A549 (cell line): ENCODE results near the gene ZNF618. TPM values are rescaled to one million over a fixed set of nuclear protein-coding genes. Genes with fewer than 3 reads are reported as not detected.

ENCODE experiments used
- ATAC-seq, 2 experiments: fragments of 200-7000 bp in 1 of 2; fragments of >200 bp in 1 of 2; cut with Nextera tagmentation in 1 of 2; cut with Tn5 transposase in 1 of 2; 3 replicates each; pipeline versions ENCODE4 v1.8.0 to v1.9.1; 2018 to 2020; ENCODE audit warnings: mild to moderate bottlenecking in 1 of 2, moderate library complexity in 1 of 2
- CTCF ChIA-PET: fragments of 300-600 bp; sonication (Branson Sonifier 250); formaldehyde crosslinking; extraction: SDS; loops from one replicate; lab custom pipeline; 2021; ENCODE audit warnings: antibody characterized with exemption, inconsistent platforms; lab: Yijun Ruan, JAX
- POLR2A ChIA-PET: fragments of 350-600 bp; formaldehyde crosslinking; extraction: SDS; loops from one replicate; lab custom pipeline; 2021; ENCODE audit warnings: antibody characterized with exemption, inconsistent platforms; lab: Yijun Ruan, JAX
- DNase-seq, 2 experiments: peaks; one replicate each; pipeline versions ENCODE4 v3.0.0 to v3.0.0-alpha.2; 2011 to 2016; ENCODE audit warnings: low read depth in 1 of 2, low spot score in 1 of 2
- FAIRE-seq: peaks from 2 replicates; lab custom pipeline; 2011; peaks lifted over from hg19 to GRCh38; lab: Jason Lieb, UNC
- H3K27ac ChIP-seq, 2 experiments: fragments of >200 bp; sonication (Bioruptor Twin); formaldehyde crosslinking; 3 replicates each; pipeline ENCODE4 v1.5.1; 2016 to 2017
- H3K4me1 ChIP-seq: fragments of >200 bp; sonication (Bioruptor Twin); formaldehyde crosslinking; 3 replicates; pipeline ENCODE4 v1.6.1; 2016
- H3K4me2 ChIP-seq: fragments of >200 bp; sonication (Bioruptor Twin); formaldehyde crosslinking; 3 replicates; pipeline ENCODE4 v1.6.1; 2016
- H3K4me3 ChIP-seq: fragments of >200 bp; sonication (Bioruptor Twin); formaldehyde crosslinking; 3 replicates; pipeline ENCODE4 v1.5.1; 2016
- H3K9me3 ChIP-seq: fragments of >200 bp; sonication (Bioruptor Twin); formaldehyde crosslinking; 3 replicates; pipeline ENCODE4 v1.6.1; 2016
- ATOH8 ChIP-seq: fragments of 250-450 bp; sonication (Bioruptor Pico); IDR thresholded peaks from 2 replicates; pipeline ENCODE4 v1.5.0; 2020; ENCODE audit warnings: low read depth, mild to moderate bottlenecking, moderate library complexity
- BHLHE40 ChIP-seq: IDR thresholded peaks from 2 replicates; pipeline ENCODE4 v1.6.1; 2012; ENCODE audit warnings: low read depth, low read length, inconsistent platforms
- CBX2 ChIP-seq: fragments of 200-600 bp; sonication (generic); IDR thresholded peaks from 2 replicates; pipeline ENCODE4 v1.6.1; 2016; ENCODE audit warnings: low read depth, mild to moderate bottlenecking, borderline replicate concordance
- CEBPB ChIP-seq, 2 experiments: fragments of >200 bp in 1 of 2; sonication (Bioruptor Twin) in 1 of 2; formaldehyde crosslinking in 1 of 2; IDR thresholded peaks; 2 replicates each; pipeline ENCODE4 v1.6.1; 2012 to 2016
- CHD4 ChIP-seq: fragments of 200-600 bp; sonication (generic); IDR thresholded peaks from 2 replicates; pipeline ENCODE4 v1.6.1; 2016; ENCODE audit warnings: antibody characterized with exemption, mild to moderate bottlenecking, borderline replicate concordance
- ELK1 ChIP-seq: fragments of 150-350 bp; IDR thresholded peaks from 2 replicates; pipeline ENCODE4 v1.6.1; 2014; ENCODE audit warnings: low read depth, mild to moderate bottlenecking, low read length
- ESRRA ChIP-seq: fragments of 150-350 bp; IDR thresholded peaks from 2 replicates; pipeline ENCODE4 v1.6.1; 2014; ENCODE audit warnings: mild to moderate bottlenecking, low read length, borderline replicate concordance
- FOSB ChIP-seq: fragments of 250-450 bp; sonication (Bioruptor Pico); IDR thresholded peaks from 2 replicates; pipeline ENCODE4 v1.5.0; 2020; ENCODE audit warnings: mild to moderate bottlenecking, moderate library complexity
- FOXS1 ChIP-seq: fragments of 250-450 bp; sonication (Bioruptor Pico); IDR thresholded peaks from 2 replicates; pipeline ENCODE4 v1.5.0; 2020; ENCODE audit warnings: mild to moderate bottlenecking, moderate library complexity
- HDAC2 ChIP-seq: fragments of 200-600 bp; sonication (generic); IDR thresholded peaks from 2 replicates; pipeline ENCODE4 v1.6.1; 2016
- HMGXB4 ChIP-seq: fragments of 250-450 bp; sonication (Bioruptor Pico); IDR thresholded peaks from 2 replicates; pipeline ENCODE4 v1.5.0; 2021; ENCODE audit warnings: mild to moderate bottlenecking, moderate library complexity, borderline replicate concordance
- HOXA7 ChIP-seq: fragments of 250-450 bp; sonication (Bioruptor Pico); IDR thresholded peaks from 2 replicates; pipeline ENCODE4 v1.5.0; 2020; ENCODE audit warnings: mild to moderate bottlenecking, moderate library complexity
- JUN ChIP-seq, 2 experiments: fragments of >200 bp; sonication (Bioruptor Twin); formaldehyde crosslinking; IDR thresholded peaks; 2 replicates in 1 of 2; 3 replicates in 1 of 2; pipeline ENCODE4 v1.6.1; 2016 to 2017
- JUNB ChIP-seq: fragments of >200 bp; sonication (Bioruptor Twin); formaldehyde crosslinking; IDR thresholded peaks from 2 replicates; pipeline ENCODE4 v1.6.1; 2016
- MAX ChIP-seq: IDR thresholded peaks from 2 replicates; pipeline ENCODE4 v1.6.1; 2012
- MYC ChIP-seq: IDR thresholded peaks from 2 replicates; pipeline ENCODE4 v1.6.1; 2012; ENCODE audit warnings: mild to moderate bottlenecking, inconsistent platforms, low read length, improper control_type of control experiment, borderline replicate concordance
- NFE2L2 ChIP-seq: fragments of 150-350 bp; conservative IDR thresholded peaks from 2 replicates; pipeline ENCODE4 v1.6.1; 2014; ENCODE audit warnings: low read length
- PHF8 ChIP-seq: fragments of 200-600 bp; sonication (generic); IDR thresholded peaks from 2 replicates; pipeline ENCODE4 v1.6.1; 2016; ENCODE audit warnings: low read depth, mild to moderate bottlenecking, antibody characterized with exemption, moderate library complexity, borderline replicate concordance
- POLR2A ChIP-seq: IDR thresholded peaks from 2 replicates; pipeline ENCODE4 v1.6.1; 2012; ENCODE audit warnings: mild to moderate bottlenecking, low read length
- RCOR1 ChIP-seq: fragments of 150-350 bp; IDR thresholded peaks from 2 replicates; pipeline ENCODE4 v1.6.1; 2014; ENCODE audit warnings: antibody characterized with exemption, low read length, low read depth
- REST ChIP-seq: fragments of 200-600 bp; sonication (generic); IDR thresholded peaks from 2 replicates; pipeline ENCODE4 v1.6.1; 2016; ENCODE audit warnings: antibody characterized with exemption, mild to moderate bottlenecking, moderate library complexity
- USF2 ChIP-seq: fragments of 450-650 bp; IDR thresholded peaks from 2 replicates; pipeline ENCODE4 v1.6.1; 2014; ENCODE audit warnings: antibody characterized with exemption
- ZC3H11A ChIP-seq: fragments of 450-650 bp; IDR thresholded peaks from 2 replicates; pipeline ENCODE4 v1.6.1; 2014; ENCODE audit warnings: antibody characterized with exemption, mild to moderate bottlenecking
- ZNF302 ChIP-seq: fragments of 250-450 bp; sonication (Bioruptor Pico); IDR thresholded peaks from 2 replicates; pipeline ENCODE4 v1.9.0; 2021; ENCODE audit warnings: inconsistent platforms, mild to moderate bottlenecking, moderate library complexity
- WGBS: methylation state at CpG from one replicate; pipeline ENCODE4 v1.1.6; 2017; ENCODE audit errors: missing lambda C conversion rate; 5-methylcytosine and 5-hydroxymethylcytosine counted together
- polyA plus RNA-seq, 4 experiments: library from polyadenylated mRNA; depleted of rRNA in 3 of 4; stranded (reverse); fragments of >200 nt; fragmentation: RNase III in 1 of 4; extraction: RNeasy Plus Mini Kit Qiagen cat#74134 plus additional on column Dnase treatment in 1 of 4; gene quantifications; 2 replicates in 3 of 4; 3 replicates in 1 of 4; pipeline ENCODE4 v1.2.3, GENCODE V29; 2011 to 2017

Gene ZNF618
- polyA plus RNA-seq, 2 of the 4 experiments (the other 2 are of a cell fraction) = 9.0 to 10.0 TPM

DNA sequence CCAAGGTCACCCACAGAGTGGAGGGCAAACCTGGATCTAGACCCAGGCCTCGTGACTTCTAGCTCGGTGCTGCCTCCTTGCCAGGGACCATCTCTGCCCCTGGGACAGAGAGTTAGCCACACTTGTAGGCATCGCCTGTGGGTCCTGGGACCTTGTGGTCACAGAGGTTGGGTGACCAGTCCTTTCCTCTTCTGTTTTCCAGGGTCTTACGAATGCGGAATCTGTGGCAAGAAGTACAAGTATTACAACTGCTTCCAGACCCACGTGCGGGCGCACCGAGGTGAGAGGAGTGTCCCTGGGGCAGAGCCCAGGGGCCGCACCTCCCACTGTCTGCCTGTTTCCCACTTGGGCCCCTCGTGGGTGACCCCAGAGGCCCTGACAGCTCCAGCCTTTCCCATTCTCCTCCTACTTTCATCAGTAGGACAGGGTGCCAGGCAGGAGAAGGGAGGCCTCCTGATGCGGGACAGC lies 125.7 kb downstream of the ZNF618 start:
- H3K4me2 ChIP-seq = no peak overlapping the region
- FAIRE-seq = no peak
- TF ChIP-seq ATOH8 (CRISPR knock-in tag) (no peak), PHF8 (no peak), HOXA7 (CRISPR knock-in tag) (no peak), REST (no peak), ZC3H11A (no peak), NFE2L2 (no peak), BHLHE40 (no peak), USF2 (no peak)
- H3K27ac ChIP-seq = no peak overlapping the region
- no peak overlapping the region for H3K4me3 ChIP-seq
- no peak for ATAC-seq
- H3K9me3 ChIP-seq = no peaks in the 10 kb centered on the region
- CTCF ChIA-PET = interaction anchor here (1.1 kb wide), 1 partner anchor 81 kb away, joined by 3 read pairs; no protein-coding TSS in a partner anchor
- no peaks in the 10 kb centered on the region for H3K4me1 ChIP-seq
- POLR2A ChIA-PET = no interaction called here
- no peak for DNase-seq
- 96% methylated on average over 11 of the region's 12 CpGs for WGBS

DNA sequence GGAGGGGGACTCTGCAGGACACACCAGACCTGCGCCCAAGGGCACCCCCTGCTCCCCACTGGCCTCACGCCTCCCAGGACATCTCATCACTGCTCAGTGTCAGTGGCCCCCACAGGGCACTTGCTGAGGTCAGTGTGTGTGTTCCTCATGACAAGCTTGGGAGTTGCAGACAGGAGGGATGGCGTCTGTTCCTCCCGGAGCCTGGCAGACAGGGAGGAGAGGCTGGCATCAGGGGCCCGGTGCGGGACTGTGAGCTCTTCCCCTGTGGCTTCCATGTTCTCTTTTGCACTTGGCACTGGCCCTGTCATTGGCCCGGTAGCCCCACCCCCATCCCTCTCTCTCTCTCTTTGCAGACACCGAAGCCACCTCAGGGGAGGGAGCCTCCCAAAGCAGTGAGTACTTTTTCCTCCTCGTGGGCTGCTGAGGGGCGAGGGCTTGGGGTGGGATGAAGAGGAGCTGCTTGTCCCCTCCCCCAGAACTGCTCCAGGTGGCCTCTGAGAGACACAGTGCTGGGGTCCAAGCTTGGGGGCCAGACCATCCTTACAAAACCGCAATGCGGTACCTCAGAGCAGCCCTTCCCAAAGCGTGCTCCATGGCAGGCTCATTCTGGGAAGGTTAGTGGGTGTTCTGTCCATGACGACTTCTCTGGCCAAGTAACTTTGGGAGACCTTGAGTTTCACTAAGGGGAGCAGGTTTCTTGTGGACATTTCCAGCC lies 126.3 kb downstream of the ZNF618 start:
- Histone ChIP-seq H3K4me2 (no peak overlapping the region), H3K27ac (no peak overlapping the region), H3K9me3 (no peaks in the 10 kb centered on the region), H3K4me3 (no peak overlapping the region), H3K4me1 (no peaks in the 10 kb centered on the region)
- POLR2A ChIA-PET = no interaction called here
- CTCF ChIA-PET = interaction anchor here (0.7 to 1.1 kb wide), 2 partner anchors 80 kb away, joined by 3 read pairs; no protein-coding TSS in a partner anchor
- ATAC-seq (no peak), FAIRE-seq (no peak), DNase-seq (no peak)
- WGBS = 92% methylated on average over 11 of the region's 14 CpGs
- no peak for TF ChIP-seq HDAC2
- no peak for TF ChIP-seq REST
- TF ChIP-seq ZNF302 (CRISPR knock-in tag) = no peak
- TF ChIP-seq JUNB = no peak
- TF ChIP-seq CBX2 = no peak
- TF ChIP-seq RCOR1 = no peak
- no peak for TF ChIP-seq MYC
- TF ChIP-seq CEBPB (IDR thresholded peaks at IDR 0.05) = no peak
- TF ChIP-seq CHD4 = no peak
- TF ChIP-seq FOSB (CRISPR knock-in tag) = no peak
- TF ChIP-seq HMGXB4 (CRISPR knock-in tag) = no peak
- no peak for TF ChIP-seq POLR2A
- no peak for TF ChIP-seq JUN (IDR thresholded peaks at IDR 0.05)
- TF ChIP-seq FOXS1 (CRISPR knock-in tag) = no peak
- no peak for TF ChIP-seq ESRRA
- no peak for TF ChIP-seq HOXA7 (CRISPR knock-in tag)
- TF ChIP-seq ELK1 = no peak
- no peak for TF ChIP-seq MAX
